NCI-H1436 (cell line): ENCODE results near the gene SRPRA.

Source experiments
- DNase-seq: peaks from one replicate; lab custom pipeline; 2025; lab: John Stamatoyannopoulos, UW

SRPRA gene

GRCh38 chr11:126229858-126230540 lies 38.7 kb downstream of the SRPRA start:
- no peak for DNase-seq

DNA sequence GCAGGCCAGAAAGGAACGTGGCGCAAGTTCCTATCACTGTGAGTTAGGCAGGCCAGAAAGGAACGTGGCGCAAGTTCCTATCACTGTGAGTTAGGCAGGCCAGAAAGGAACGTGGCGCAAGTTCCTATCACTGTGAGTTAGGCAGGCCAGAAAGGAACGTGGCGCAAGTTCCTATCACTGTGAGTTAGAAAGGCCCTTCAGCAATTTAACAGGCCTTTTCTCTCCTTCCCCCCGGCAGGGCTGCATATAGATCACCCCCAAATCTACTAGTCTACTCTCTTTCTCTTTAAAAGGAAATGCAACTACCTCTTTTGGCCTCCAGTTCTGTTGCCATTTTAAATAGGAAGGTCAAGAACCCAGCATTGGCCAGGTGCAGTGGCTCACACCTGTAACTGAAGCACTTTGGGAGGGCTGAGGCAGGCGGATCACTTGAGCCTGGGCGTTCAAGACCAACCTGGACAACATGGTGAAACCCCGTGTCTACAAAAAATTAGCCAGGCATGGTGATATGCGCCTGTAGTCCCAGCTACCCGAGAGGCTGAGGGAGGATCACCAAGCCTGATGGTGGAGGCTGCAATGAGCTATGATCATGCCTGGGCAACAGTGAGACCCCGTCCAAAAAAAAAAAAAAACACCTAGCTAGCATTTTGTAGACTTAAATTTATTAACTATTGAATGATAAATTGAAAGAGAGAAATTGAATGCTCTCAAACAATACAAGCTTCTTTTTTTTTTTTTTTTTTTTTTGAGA lies 42.2 kb downstream of the SRPRA start:
- no peak for DNase-seq

GRCh38 chr11:126225295-126225665 lies 43.4 kb downstream of the SRPRA start:
- DNase-seq, result no peak

GRCh38 chr11:126224647-126225294 lies 43.9 kb downstream of the SRPRA start:
- DNase-seq, result no peak

DNA sequence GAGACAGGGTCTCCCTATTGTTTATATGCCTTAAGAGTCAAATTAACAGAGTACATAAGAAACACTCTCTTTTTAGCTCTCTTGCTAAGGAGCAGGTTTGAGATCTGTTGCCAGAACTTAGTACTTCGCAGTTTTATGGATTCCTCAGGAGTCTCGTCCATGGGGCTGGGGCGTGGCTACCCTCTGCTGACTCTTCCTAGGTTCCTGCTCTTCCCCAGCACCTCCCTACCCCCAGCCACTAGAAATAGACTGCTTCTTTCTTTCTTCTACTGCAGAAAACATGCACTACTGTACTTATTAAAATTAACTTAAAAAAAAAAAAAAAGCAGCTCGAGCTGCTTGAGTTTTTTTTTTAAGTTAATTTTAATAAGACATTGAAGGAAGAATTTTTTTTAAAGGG lies 49.1 kb downstream of the SRPRA start:
- DNase-seq, result no peak

- no peak for DNase-seq
Observed at GRCh38 chr11:126217491-126217890, 51.2 kb downstream of the SRPRA start.

DNA sequence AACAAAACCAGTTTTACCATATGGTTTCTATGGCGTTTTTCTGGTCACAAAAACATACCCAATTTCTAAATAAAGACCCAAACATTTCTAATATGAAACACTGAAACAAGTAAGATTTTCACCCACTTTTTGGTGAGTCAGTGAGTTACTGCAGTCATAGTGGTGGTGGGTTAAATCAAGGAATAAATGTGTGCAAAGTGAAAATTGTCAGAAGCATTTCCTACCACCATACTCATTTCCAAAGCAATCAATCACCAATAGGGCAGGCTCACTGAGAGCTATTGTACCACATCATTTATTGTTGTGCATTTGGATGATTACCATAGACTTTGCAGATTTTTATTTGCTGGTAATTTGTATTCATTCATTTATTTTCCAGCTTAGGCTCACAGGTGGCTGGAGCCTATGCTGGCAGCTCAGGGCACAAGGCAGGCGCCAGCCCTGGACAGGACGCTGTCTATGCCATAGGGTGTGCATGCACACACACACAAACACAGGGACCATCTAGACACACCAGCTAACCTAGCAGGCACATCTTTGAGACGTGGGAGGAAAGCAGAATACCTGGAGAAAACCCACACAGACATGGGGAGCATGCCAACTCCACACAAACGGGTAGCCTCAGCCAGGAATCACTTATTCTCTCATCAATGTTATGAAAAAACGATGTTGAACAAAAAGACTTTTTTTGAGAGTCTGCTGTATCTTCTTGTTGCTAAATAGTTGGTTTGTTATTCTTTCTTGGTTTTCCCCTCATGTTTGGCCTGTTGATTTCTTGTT lies 52.0 kb downstream of the SRPRA start:
- DNase-seq, result no peak

- no peak for DNase-seq
Observed at GRCh38 chr11:126214841-126215240, 53.9 kb downstream of the SRPRA start.

- no peak for DNase-seq
Observed at GRCh38 chr11:126214441-126214840, 54.3 kb downstream of the SRPRA start.
